Prostate gland (tissue), 2 donors: ENCODE measurements around the gene TIGD1. TPM values are rescaled to one million over a fixed set of nuclear protein-coding genes. Genes with fewer than 3 reads are reported as not detected.

Source experiments
- DNase-seq: peaks from one replicate; pipeline ENCODE4 v3.0.0-alpha.2; 2019; ENCODE audit warnings: low spot score
- H3K27ac ChIP-seq, 2 donors: fragments of 200-600 bp; sonication (generic); 2 replicates each; pipeline ENCODE4 v1.5.1; 2017 to 2019
- H3K27me3 ChIP-seq: fragments of 200-600 bp; sonication (generic); replicated peaks from 2 replicates; pipeline ENCODE4 v1.5.1; 2019; ENCODE audit not compliant: insufficient read depth
- H3K36me3 ChIP-seq, 2 donors: fragments of 200-600 bp; sonication (generic); 1 replicate in 1 of 2; 2 replicates in 1 of 2; pipeline versions ENCODE4 v1.5.1 to v1.8.1; 2017 to 2019
- H3K4me1 ChIP-seq: fragments of 200-600 bp; sonication (generic); replicated peaks from 2 replicates; pipeline ENCODE4 v1.5.1; 2019
- H3K4me3 ChIP-seq, 2 donors: fragments of 200-600 bp; sonication (generic); 2 replicates each; pipeline ENCODE4 v1.5.1; 2017 to 2019
- H3K9me3 ChIP-seq: fragments of 200-600 bp; sonication (generic); 2 replicates; pipeline ENCODE4 v1.5.1; 2017
- CTCF ChIP-seq, 4 experiments: fragments of 200-600 bp in 2 of 4; fragments of 450-650 bp in 2 of 4; sonication (generic) in 2 of 4; IDR thresholded peaks; 1 replicate in 3 of 4; 2 replicates in 1 of 4; pipeline ENCODE4 v1.5.1; 2016 to 2019; ENCODE audit warnings: antibody characterized with exemption in 4 of 4, mild to moderate bottlenecking in 2 of 4, moderate library complexity in 2 of 4
- POLR2A ChIP-seq: fragments of 450-650 bp; IDR thresholded peaks from one replicate; pipeline ENCODE4 v1.6.1; 2016; ENCODE audit warnings: antibody characterized with exemption, mild to moderate bottlenecking
- POLR2AphosphoS5 ChIP-seq: sonication (generic); formaldehyde crosslinking; IDR thresholded peaks from one replicate; pipeline ENCODE4 v1.6.1; 2017; ENCODE audit warnings: antibody characterized with exemption
- WGBS: methylation state at CpG from one replicate; pipeline ENCODE4 v1.1.5; 2018; 5-methylcytosine and 5-hydroxymethylcytosine counted together
- intact Hi-C: fragments of 100-400 bp; cut with DNase I; formaldehyde crosslinking; loops from one replicate; pipeline ENCODE4 v1.14.2; 2022
- total RNA-seq, 2 donors: library from RNA; depleted of rRNA; stranded (reverse); fragments of >200 nt; gene quantifications; one replicate each; pipeline ENCODE4 v1.1.0, GENCODE V29; 2016

Gene TIGD1
- total RNA-seq, 2 donors from 2014 or later = 2.6 to 4.9 TPM

- WGBS = 43% methylated on average over 3 of the region's 3 CpGs
- no peak for TF ChIP-seq POLR2A
- no peak for TF ChIP-seq CTCF (IDR thresholded peaks at IDR 0.05)
- TF ChIP-seq POLR2AphosphoS5 = no peak
- no peak overlapping the region for H3K27ac ChIP-seq
- no peaks in the 10 kb centered on the region for H3K9me3 ChIP-seq
- H3K4me3 ChIP-seq = no peak overlapping the region
- intact Hi-C loops = no loop called here
- H3K36me3 ChIP-seq = peaks cover 17 to 18% of the 10 kb centered on the region in 2 donors
- H3K27me3 ChIP-seq = no peaks in the 10 kb centered on the region
- H3K4me1 ChIP-seq = no peaks in the 10 kb centered on the region
- DNase-seq = no peak
Measured at GRCh38 chr2:232563580-232563979, 13.2 kb upstream of the TIGD1 start.

DNA sequence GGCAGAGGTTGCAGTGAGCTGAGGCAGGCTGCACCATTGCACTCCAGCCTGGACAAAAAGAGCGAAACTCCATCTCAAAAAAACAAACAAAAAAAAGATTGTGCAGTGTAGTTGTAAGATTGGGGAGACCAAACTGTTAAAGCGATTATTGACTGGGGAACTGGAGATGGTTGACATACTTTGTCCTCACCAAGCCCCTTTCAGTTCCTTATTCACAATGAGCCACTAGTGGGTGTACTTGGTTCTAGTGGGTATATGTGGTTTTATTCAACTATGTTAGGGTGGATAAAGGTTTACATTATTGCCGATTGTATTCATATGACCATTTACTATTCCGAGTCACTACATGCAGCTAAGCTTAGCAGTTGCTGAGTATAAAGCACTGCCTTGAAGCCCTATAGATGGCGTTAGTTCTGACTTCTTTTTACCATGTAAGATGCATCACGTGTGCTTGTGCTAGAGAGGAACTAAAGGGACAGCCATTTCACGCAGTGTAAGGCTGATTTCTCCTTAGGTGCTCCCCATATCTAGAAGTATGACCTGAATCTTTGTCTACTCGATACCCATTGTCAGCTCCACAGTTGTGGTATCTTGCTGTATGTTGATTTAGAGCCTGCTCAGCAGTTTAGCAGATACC is 12.3 kb upstream of the TIGD1 start:
- Histone ChIP-seq H3K27ac (no peak overlapping the region), H3K36me3 (peaks cover 13 to 18% of the 10 kb centered on the region in 2 donors), H3K4me1 (no peaks in the 10 kb centered on the region), H3K27me3 (no peaks in the 10 kb centered on the region), H3K4me3 (no peak overlapping the region), H3K9me3 (no peaks in the 10 kb centered on the region)
- no peak for DNase-seq
- TF ChIP-seq CTCF (IDR thresholded peaks at IDR 0.05) (no peak), POLR2AphosphoS5 (no peak), POLR2A (no peak)
- WGBS = 83% methylated on average over 8 of the region's 8 CpGs
- intact Hi-C loops = no loop called here

GRCh38 chr2:232556426-232556825 is 6.1 kb upstream of the TIGD1 start:
- TF ChIP-seq POLR2AphosphoS5 = no peak
- no peak for TF ChIP-seq CTCF (IDR thresholded peaks at IDR 0.05)
- no peak for TF ChIP-seq POLR2A
- H3K9me3 ChIP-seq = no peaks in the 10 kb centered on the region
- H3K4me1 ChIP-seq = peaks cover 3% of the 10 kb centered on the region
- H3K27me3 ChIP-seq = no peaks in the 10 kb centered on the region
- no peak overlapping the region for H3K4me3 ChIP-seq
- intact Hi-C loops = no loop called here
- H3K36me3 ChIP-seq = no peaks in the 10 kb centered on the region
- 84% methylated on average over 3 of the region's 3 CpGs for WGBS
- DNase-seq = no peak
- H3K27ac ChIP-seq = no peak overlapping the region

- H3K4me1 ChIP-seq = peaks cover 3% of the 10 kb centered on the region
- H3K4me3 ChIP-seq = peak overlapping the region in 1 of 2 donors; percentile 97
- TF ChIP-seq POLR2AphosphoS5 = no peak
- no peak for TF ChIP-seq POLR2A
- no peak for TF ChIP-seq CTCF (IDR thresholded peaks at IDR 0.05)
- intact Hi-C loops = loop anchor here (5.0 kb wide), 1 partner anchor 36 kb away; no protein-coding TSS in a partner anchor
- no peaks in the 10 kb centered on the region for H3K27me3 ChIP-seq
- no peak overlapping the region for H3K27ac ChIP-seq
- DNase-seq = no peak
- 92% methylated on average over 4 of the region's 4 CpGs for WGBS
- H3K9me3 ChIP-seq = no peaks in the 10 kb centered on the region
- H3K36me3 ChIP-seq = no peaks in the 10 kb centered on the region
Measured at GRCh38 chr2:232551776-232552175, 1.4 kb upstream of the TIGD1 start.

- Histone ChIP-seq H3K9me3 (no peaks in the 10 kb centered on the region), H3K4me3 (peak overlapping the region; percentile 92 to 97), H3K27me3 (no peaks in the 10 kb centered on the region), H3K4me1 (peaks cover 3% of the 10 kb centered on the region), H3K36me3 (no peaks in the 10 kb centered on the region), H3K27ac (peak overlapping the region; percentile 96 to 97)
- WGBS = 5% methylated on average over 7 of the region's 7 CpGs
- TF ChIP-seq POLR2AphosphoS5 (no peak), POLR2A (no peak), CTCF (IDR thresholded peaks at IDR 0.05) (no peak)
- DNase-seq = no peak
- intact Hi-C loops = loop anchor here (5.0 kb wide), 1 partner anchor 36 kb away; no protein-coding TSS in a partner anchor
Measured at GRCh38 chr2:232551250-232551638, 887 bp upstream of the TIGD1 start.
